ENCODE results near the gene IGHMBP2.
"Not testable (repeated sequence)": the region's sequence is repeated elsewhere in the genome, so short reads cannot be mapped to it uniquely, and the experiment has no call there.

Gene IGHMBP2

GRCh38 chr11:68868221-68868835, 35.4 kb upstream of the IGHMBP2 start:
- no peaks in the 10 kb centered on the region for H3K9me3 ChIP-seq (ENCODE audit: control insufficient read depth, low read depth, low read length)

GRCh38 chr11:68870470-68870869, 33.2 kb upstream of the IGHMBP2 start:
- Histone ChIP-seq H3K27me3 (ENCODE audit: control insufficient read depth, insufficient read depth, low read length) (no peaks in the 10 kb centered on the region), H3K9ac (ENCODE audit: low read length) (no peak overlapping the region), H3K4me1 (ENCODE audit: control insufficient read depth, low read depth, low read length) (peaks cover 10% of the 10 kb centered on the region), H3K27ac (ENCODE audit: low read length) (no peak overlapping the region), H3K36me3 (ENCODE audit: control insufficient read depth, low read depth, low read length) (no peaks in the 10 kb centered on the region), H3K9me3 (ENCODE audit: control insufficient read depth, low read depth, low read length) (no peaks in the 10 kb centered on the region), H3K4me3 (ENCODE audit: low read length) (peak overlapping the region; percentile 47)

More at GRCh38 chr11:68868221-68868835, 35.4 kb upstream of the IGHMBP2 start:
- Histone ChIP-seq H3K36me3 (ENCODE audit: control insufficient read depth, low read depth, low read length) (no peaks in the 10 kb centered on the region), H3K9ac (ENCODE audit: low read length) (no peak overlapping the region), H3K27ac (ENCODE audit: low read length) (no peak overlapping the region), H3K27me3 (ENCODE audit: control insufficient read depth, insufficient read depth, low read length) (no peaks in the 10 kb centered on the region), H3K4me1 (ENCODE audit: control insufficient read depth, low read depth, low read length) (peaks cover 10% of the 10 kb centered on the region), H3K4me3 (ENCODE audit: low read length) (no peak overlapping the region)

GRCh38 chr11:68872216-68873003, 31.3 kb upstream of the IGHMBP2 start:
- H3K9ac ChIP-seq (ENCODE audit: low read length): no peak overlapping the region
- H3K4me1 ChIP-seq (ENCODE audit: control insufficient read depth, low read depth, low read length): peaks cover 10% of the 10 kb centered on the region
- H3K9me3 ChIP-seq (ENCODE audit: control insufficient read depth, low read depth, low read length): no peaks in the 10 kb centered on the region
- no peak overlapping the region for H3K4me3 ChIP-seq (ENCODE audit: low read length)
- H3K27ac ChIP-seq (ENCODE audit: low read length): no peak overlapping the region
- H3K27me3 ChIP-seq (ENCODE audit: control insufficient read depth, insufficient read depth, low read length): no peaks in the 10 kb centered on the region
- H3K36me3 ChIP-seq (ENCODE audit: control insufficient read depth, low read depth, low read length): no peaks in the 10 kb centered on the region

DNA sequence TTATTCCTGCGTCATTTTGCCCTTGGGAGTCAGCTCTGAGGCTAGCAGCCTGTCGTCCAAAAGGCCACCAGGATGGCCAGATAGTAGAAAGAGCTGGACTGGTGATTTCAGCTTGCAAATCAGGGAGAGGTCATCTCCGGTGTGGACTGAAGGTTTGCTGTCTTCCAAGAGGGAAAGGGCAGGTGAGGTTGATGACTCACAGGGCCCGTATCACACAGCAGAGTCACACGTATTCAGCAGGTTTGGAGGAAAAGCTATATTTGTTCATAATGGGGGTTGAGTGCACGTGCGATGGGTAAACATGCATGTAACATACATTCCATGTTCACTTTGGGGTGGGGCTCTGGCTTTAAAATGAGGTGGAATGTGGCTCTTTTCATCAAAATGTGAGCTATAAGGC, 25.7 kb upstream of the IGHMBP2 start:
- Histone ChIP-seq H3K27me3 (ENCODE audit: control insufficient read depth, insufficient read depth, low read length) (no peaks in the 10 kb centered on the region), H3K9ac (ENCODE audit: low read length) (no peak overlapping the region), H3K27ac (ENCODE audit: low read length) (no peak overlapping the region), H3K9me3 (ENCODE audit: control insufficient read depth, low read depth, low read length) (no peaks in the 10 kb centered on the region), H3K4me3 (ENCODE audit: low read length) (no peak overlapping the region), H3K36me3 (ENCODE audit: control insufficient read depth, low read depth, low read length) (no peaks in the 10 kb centered on the region), H3K4me1 (ENCODE audit: control insufficient read depth, low read depth, low read length) (peaks cover 4% of the 10 kb centered on the region)

- Histone ChIP-seq H3K4me1 (ENCODE audit: control insufficient read depth, low read depth, low read length) (peaks cover 4% of the 10 kb centered on the region), H3K4me3 (ENCODE audit: low read length) (no peak overlapping the region), H3K9ac (ENCODE audit: low read length) (no peak overlapping the region), H3K36me3 (ENCODE audit: control insufficient read depth, low read depth, low read length) (no peaks in the 10 kb centered on the region), H3K9me3 (ENCODE audit: control insufficient read depth, low read depth, low read length) (no peaks in the 10 kb centered on the region), H3K27ac (ENCODE audit: low read length) (no peak overlapping the region), H3K27me3 (ENCODE audit: control insufficient read depth, insufficient read depth, low read length) (no peaks in the 10 kb centered on the region)
These were observed 22.8 kb upstream of the IGHMBP2 start for GRCh38 chr11:68880851-68881250.

- no peak overlapping the region for H3K27ac ChIP-seq (ENCODE audit: low read length)
- H3K4me3 ChIP-seq (ENCODE audit: low read length): no peak overlapping the region
- H3K9ac ChIP-seq (ENCODE audit: low read length): no peak overlapping the region
- peaks cover 4% of the 10 kb centered on the region for H3K4me1 ChIP-seq (ENCODE audit: control insufficient read depth, low read depth, low read length)
- no peaks in the 10 kb centered on the region for H3K27me3 ChIP-seq (ENCODE audit: control insufficient read depth, insufficient read depth, low read length)
- H3K9me3 ChIP-seq (ENCODE audit: control insufficient read depth, low read depth, low read length): no peaks in the 10 kb centered on the region
- no peaks in the 10 kb centered on the region for H3K36me3 ChIP-seq (ENCODE audit: control insufficient read depth, low read depth, low read length)
These were observed 22.4 kb upstream of the IGHMBP2 start for GRCh38 chr11:68881320-68881719.

DNA sequence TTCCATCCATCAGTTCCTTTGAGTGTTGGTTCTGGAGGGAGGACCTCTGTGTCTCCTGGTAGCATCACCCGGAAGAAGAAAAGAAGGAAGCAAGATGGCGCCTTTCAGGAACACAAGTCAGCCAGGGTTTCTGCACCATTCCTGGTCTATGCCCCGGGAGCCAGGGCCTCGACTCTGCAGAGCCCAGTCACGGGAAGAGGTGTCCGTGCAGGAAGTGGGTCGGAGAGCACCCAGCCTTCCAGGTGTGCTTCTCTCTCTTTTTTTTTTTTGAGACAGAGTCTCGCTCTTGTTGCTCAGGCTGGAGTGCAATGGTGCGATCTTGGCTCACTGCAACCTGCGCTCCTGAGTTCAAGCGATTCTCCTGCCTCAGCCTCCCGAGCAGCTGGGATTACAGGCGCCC, 21.3 kb upstream of the IGHMBP2 start:
- Histone ChIP-seq H3K9me3 (ENCODE audit: control insufficient read depth, low read depth, low read length) (no peaks in the 10 kb centered on the region), H3K9ac (ENCODE audit: low read length) (no peak overlapping the region), H3K27ac (ENCODE audit: low read length) (no peak overlapping the region), H3K36me3 (ENCODE audit: control insufficient read depth, low read depth, low read length) (no peaks in the 10 kb centered on the region), H3K27me3 (ENCODE audit: control insufficient read depth, insufficient read depth, low read length) (no peaks in the 10 kb centered on the region), H3K4me1 (ENCODE audit: control insufficient read depth, low read depth, low read length) (peaks cover 4% of the 10 kb centered on the region), H3K4me3 (ENCODE audit: low read length) (no peak overlapping the region)

GRCh38 chr11:68884827-68885226, 18.9 kb upstream of the IGHMBP2 start:
- not testable (repeated sequence) for H3K9me3 ChIP-seq (ENCODE audit: control insufficient read depth, low read depth, low read length); H3K27me3 ChIP-seq (ENCODE audit: control insufficient read depth, insufficient read depth, low read length); H3K4me1 ChIP-seq (ENCODE audit: control insufficient read depth, low read depth, low read length); H3K36me3 ChIP-seq (ENCODE audit: control insufficient read depth, low read depth, low read length); H3K9ac ChIP-seq (ENCODE audit: low read length); H3K27ac ChIP-seq (ENCODE audit: low read length); H3K4me3 ChIP-seq (ENCODE audit: low read length)

GRCh38 chr11:68889948-68890446, 13.7 kb upstream of the IGHMBP2 start:
- Histone ChIP-seq H3K27ac (ENCODE audit: low read length) (no peak overlapping the region), H3K4me1 (ENCODE audit: control insufficient read depth, low read depth, low read length) (no peaks in the 10 kb centered on the region), H3K27me3 (ENCODE audit: control insufficient read depth, insufficient read depth, low read length) (no peaks in the 10 kb centered on the region), H3K4me3 (ENCODE audit: low read length) (no peak overlapping the region), H3K9me3 (ENCODE audit: control insufficient read depth, low read depth, low read length) (no peaks in the 10 kb centered on the region), H3K36me3 (ENCODE audit: control insufficient read depth, low read depth, low read length) (peaks cover 36% of the 10 kb centered on the region), H3K9ac (ENCODE audit: low read length) (no peak overlapping the region)

DNA sequence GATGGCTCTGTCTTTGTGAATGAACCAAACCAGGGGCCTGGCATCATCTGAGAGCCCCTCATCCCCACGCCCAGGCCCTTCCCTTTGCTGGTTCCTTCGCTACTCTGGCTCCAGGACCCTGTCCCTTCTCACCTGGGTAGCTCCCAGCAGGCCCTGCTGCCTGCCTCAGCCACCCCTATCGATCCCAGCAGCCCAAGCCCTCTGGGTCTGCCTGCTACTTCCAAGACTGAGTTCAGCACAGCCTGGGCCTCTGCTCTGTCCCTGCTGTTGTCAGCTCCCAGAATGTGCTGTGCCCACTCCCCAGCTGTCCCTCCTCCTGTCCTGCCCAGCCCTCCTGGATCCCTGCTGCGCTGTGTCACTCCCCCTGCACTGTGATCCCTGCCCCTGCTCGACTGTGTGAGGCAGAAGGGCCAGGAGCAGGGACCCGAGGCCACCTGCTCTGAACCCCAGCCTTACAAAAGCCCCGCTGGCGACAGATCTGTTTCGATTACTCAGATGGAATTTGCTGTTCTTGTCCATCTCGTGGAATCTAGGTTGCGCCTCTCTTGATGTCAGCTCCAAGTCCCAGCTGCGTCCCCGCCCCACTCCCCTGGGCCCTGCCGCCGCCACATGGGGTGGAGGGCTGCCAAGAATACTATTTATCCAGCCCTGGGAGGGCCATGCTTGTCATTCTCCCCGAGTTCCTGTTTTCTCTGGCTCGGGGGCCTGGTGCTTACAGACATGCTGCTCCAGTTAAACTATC, 13.0 kb upstream of the IGHMBP2 start:
- H3K4me3 ChIP-seq (ENCODE audit: low read length): no peak overlapping the region
- no peak overlapping the region for H3K9ac ChIP-seq (ENCODE audit: low read length)
- no peaks in the 10 kb centered on the region for H3K4me1 ChIP-seq (ENCODE audit: control insufficient read depth, low read depth, low read length)
- peaks cover 38% of the 10 kb centered on the region for H3K36me3 ChIP-seq (ENCODE audit: control insufficient read depth, low read depth, low read length)
- no peaks in the 10 kb centered on the region for H3K9me3 ChIP-seq (ENCODE audit: control insufficient read depth, low read depth, low read length)
- H3K27me3 ChIP-seq (ENCODE audit: control insufficient read depth, insufficient read depth, low read length): no peaks in the 10 kb centered on the region
- no peak overlapping the region for H3K27ac ChIP-seq (ENCODE audit: low read length)

DNA sequence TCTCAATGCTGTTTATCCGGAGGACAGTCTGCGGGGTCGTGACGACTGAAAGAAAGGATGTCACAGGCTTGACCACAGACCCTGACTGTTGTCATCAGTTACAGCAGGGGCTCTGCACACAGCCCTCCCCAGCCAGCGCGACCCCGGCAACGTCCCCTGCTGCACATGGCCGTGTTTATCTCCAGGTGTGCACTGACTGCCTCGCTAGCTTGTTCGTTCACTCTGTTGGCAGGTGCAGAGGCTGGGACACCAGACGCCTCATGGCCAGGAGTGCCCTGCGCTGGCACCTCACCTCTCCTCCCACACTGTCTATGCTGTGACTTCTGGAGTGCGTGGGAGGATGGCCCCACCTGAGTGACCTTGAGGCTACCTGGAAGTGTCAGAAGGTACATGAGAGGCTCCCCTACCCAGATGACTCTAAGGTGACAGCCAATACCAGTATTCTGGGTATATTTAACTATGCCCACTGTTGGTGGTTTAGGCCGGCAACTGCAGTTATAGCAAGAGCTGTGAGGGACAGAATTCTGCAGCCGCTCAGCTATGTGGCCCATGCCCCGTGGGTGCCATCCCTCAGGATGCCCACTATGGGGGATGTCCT, 12.2 kb upstream of the IGHMBP2 start:
- Histone ChIP-seq H3K4me3 (ENCODE audit: low read length) (no peak overlapping the region), H3K36me3 (ENCODE audit: control insufficient read depth, low read depth, low read length) (peaks cover 46% of the 10 kb centered on the region), H3K9me3 (ENCODE audit: control insufficient read depth, low read depth, low read length) (no peaks in the 10 kb centered on the region), H3K27ac (ENCODE audit: low read length) (no peak overlapping the region), H3K4me1 (ENCODE audit: control insufficient read depth, low read depth, low read length) (no peaks in the 10 kb centered on the region), H3K9ac (ENCODE audit: low read length) (no peak overlapping the region), H3K27me3 (ENCODE audit: control insufficient read depth, insufficient read depth, low read length) (no peaks in the 10 kb centered on the region)

Measured in iPS-18a (cell line).